Measurements from ENCODE around the gene TXNDC2. TPM values are rescaled to one million over a fixed set of nuclear protein-coding genes. Genes with fewer than 3 reads are reported as not detected.

TXNDC2 gene
- total and polyA plus RNA-seq, 10 of the 15 experiments (the other 5 are each of a cell fraction or from before 2014, with no cell fraction given) = 0.04 to 0.07 (median 0.06) TPM; not detected in 7

DNA sequence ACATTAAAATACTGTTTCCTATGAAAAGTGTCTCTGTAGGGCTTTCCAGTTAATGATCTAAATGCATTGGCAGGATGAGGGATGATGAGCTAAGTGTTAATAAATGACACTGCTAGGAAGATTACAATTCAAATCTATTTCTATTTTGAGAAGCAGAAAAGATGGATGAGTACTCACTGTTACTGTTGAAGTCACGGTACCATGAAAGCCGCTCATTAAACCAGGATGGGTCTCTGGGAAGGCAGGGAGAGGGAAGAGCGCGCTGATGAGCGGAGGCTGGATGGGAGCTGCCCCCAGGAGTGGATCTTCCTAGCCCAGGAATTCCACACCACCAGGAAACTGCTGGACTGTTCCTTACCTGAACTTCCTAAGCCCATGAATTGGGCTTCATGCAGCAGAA, 27.1 kb upstream of the TXNDC2 start:
- Histone ChIP-seq H3K27ac (ENCODE audit: control insufficient read depth, insufficient read depth) (no peak overlapping the region), H3K4me3 (no peak overlapping the region), H4K20me1 (ENCODE audit: control insufficient read depth, insufficient read depth) (no peaks in the 10 kb centered on the region), H3K4me1 (ENCODE audit: control insufficient read depth, insufficient read depth, low read length) (peaks cover 7% of the 10 kb centered on the region; the same call in 1 of the 2 replicates), H3K9ac (ENCODE audit: control insufficient read depth, insufficient read depth, low read length) (no peak overlapping the region), H3K27me3 (replicated peaks in 1 of 2; ENCODE audit: control insufficient read depth in 2 of 2, insufficient read depth in 2 of 2, low read length in 1 of 2) (no peaks in the 10 kb centered on the region), H3K36me3 (ENCODE audit: control insufficient read depth in 2 of 2, insufficient read depth in 2 of 2, low read length in 1 of 2) (no peaks in the 10 kb centered on the region), H3K9me3 (replicated peaks; ENCODE audit: control insufficient read depth, insufficient read depth, low read length) (no peaks in the 10 kb centered on the region), H3K79me2 (ENCODE audit: control insufficient read depth, insufficient read depth, low read length) (no peaks in the 10 kb centered on the region), H2AFZ (ENCODE audit: control insufficient read depth, low read depth, low read length) (no peak overlapping the region), H3K4me2 (ENCODE audit: control insufficient read depth, insufficient read depth) (no peak overlapping the region)
- DNase-seq (ENCODE audit: low read depth, low spot score) (no peak), FAIRE-seq (no peak), ATAC-seq (no peak)
- ChIA-PET CTCF (no interaction called here), POLR2A (no interaction called here), RAD21 (ENCODE audit: unreplicated experiment) (no interaction called here), SMC1A (ENCODE audit: uncharacterized antibody, unreplicated experiment) (no interaction called here)
- intact Hi-C loops (cut with micrococcal nuclease; ENCODE audit: unreplicated experiment) (no loop called here), in situ Hi-C loops (cut with MboI) (no loop called here)
- no TSS peak for BruUV-seq (replicated peaks)
- 96% methylated on average over 5 of the region's 5 CpGs for WGBS (ENCODE audit: insufficient coverage, insufficient replicate concordance, low lambda C conversion rate, missing lambda C conversion rate)
- TF ChIP-seq HCFC1 (IDR thresholded peaks at IDR 0.05; ENCODE audit: low read length) (no peak), ASH2L (IDR thresholded peaks at IDR 0.05; ENCODE audit: borderline replicate concordance, low read depth) (no peak), SMARCA5 (IDR thresholded peaks at IDR 0.05) (no peak), SREBF1 (IDR thresholded peaks at IDR 0.05; ENCODE audit: low read length) (no peak), KDM1A (IDR thresholded peaks at IDR 0.05; ENCODE audit: borderline replicate concordance) (no peak), SRF (IDR thresholded peaks at IDR 0.05; ENCODE audit: low read depth in 2 of 2, low read length in 2 of 2) (no peak), EP300 (IDR thresholded peaks at IDR 0.05; ENCODE audit: borderline replicate concordance in 1 of 2, control insufficient read depth in 1 of 2, low read depth in 2 of 2, low read length in 2 of 2) (no peak), MYC (IDR thresholded peaks at IDR 0.05; ENCODE audit: insufficient read depth, insufficient read length, insufficient replicate concordance, low read length, severe bottlenecking) (no peak)
- TF ChIP-seq, protein P1, sequence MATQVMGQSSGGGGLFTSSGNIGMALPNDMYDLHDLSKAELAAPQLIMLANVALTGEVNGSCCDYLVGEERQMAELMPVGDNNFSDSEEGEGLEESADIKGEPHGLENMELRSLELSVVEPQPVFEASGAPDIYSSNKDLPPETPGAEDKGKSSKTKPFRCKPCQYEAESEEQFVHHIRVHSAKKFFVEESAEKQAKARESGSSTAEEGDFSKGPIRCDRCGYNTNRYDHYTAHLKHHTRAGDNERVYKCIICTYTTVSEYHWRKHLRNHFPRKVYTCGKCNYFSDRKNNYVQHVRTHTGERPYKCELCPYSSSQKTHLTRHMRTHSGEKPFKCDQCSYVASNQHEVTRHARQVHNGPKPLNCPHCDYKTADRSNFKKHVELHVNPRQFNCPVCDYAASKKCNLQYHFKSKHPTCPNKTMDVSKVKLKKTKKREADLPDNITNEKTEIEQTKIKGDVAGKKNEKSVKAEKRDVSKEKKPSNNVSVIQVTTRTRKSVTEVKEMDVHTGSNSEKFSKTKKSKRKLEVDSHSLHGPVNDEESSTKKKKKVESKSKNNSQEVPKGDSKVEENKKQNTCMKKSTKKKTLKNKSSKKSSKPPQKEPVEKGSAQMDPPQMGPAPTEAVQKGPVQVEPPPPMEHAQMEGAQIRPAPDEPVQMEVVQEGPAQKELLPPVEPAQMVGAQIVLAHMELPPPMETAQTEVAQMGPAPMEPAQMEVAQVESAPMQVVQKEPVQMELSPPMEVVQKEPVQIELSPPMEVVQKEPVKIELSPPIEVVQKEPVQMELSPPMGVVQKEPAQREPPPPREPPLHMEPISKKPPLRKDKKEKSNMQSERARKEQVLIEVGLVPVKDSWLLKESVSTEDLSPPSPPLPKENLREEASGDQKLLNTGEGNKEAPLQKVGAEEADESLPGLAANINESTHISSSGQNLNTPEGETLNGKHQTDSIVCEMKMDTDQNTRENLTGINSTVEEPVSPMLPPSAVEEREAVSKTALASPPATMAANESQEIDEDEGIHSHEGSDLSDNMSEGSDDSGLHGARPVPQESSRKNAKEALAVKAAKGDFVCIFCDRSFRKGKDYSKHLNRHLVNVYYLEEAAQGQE (IDR thresholded peaks at IDR 0.05; ENCODE audit: low read depth, low read length) = no peak
- TF ChIP-seq, protein P2, sequence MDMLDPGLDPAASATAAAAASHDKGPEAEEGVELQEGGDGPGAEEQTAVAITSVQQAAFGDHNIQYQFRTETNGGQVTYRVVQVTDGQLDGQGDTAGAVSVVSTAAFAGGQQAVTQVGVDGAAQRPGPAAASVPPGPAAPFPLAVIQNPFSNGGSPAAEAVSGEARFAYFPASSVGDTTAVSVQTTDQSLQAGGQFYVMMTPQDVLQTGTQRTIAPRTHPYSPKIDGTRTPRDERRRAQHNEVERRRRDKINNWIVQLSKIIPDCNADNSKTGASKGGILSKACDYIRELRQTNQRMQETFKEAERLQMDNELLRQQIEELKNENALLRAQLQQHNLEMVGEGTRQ (IDR thresholded peaks at IDR 0.05; ENCODE audit: borderline replicate concordance, low read depth, low read length) = no peak
- TF ChIP-seq, protein P3, sequence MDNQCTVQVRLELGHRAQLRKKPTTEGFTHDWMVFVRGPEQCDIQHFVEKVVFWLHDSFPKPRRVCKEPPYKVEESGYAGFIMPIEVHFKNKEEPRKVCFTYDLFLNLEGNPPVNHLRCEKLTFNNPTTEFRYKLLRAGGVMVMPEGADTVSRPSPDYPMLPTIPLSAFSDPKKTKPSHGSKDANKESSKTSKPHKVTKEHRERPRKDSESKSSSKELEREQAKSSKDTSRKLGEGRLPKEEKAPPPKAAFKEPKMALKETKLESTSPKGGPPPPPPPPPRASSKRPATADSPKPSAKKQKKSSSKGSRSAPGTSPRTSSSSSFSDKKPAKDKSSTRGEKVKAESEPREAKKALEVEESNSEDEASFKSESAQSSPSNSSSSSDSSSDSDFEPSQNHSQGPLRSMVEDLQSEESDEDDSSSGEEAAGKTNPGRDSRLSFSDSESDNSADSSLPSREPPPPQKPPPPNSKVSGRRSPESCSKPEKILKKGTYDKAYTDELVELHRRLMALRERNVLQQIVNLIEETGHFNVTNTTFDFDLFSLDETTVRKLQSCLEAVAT (IDR thresholded peaks at IDR 0.05) = no peak
